Melanocyte of skin (primary cell): ENCODE data around the gene COMMD2. TPM values are rescaled to one million over a fixed set of nuclear protein-coding genes. Genes with fewer than 3 reads are reported as not detected.

Source experiments
- small RNA-seq, 2 donors: library from RNA; depleted of rRNA; stranded (forward); fragments of <200 nt; gene quantifications; one replicate each; pipeline ENCODE3, GENCODE V24; 2012
- total RNA-seq, 2 donors: library from RNA; depleted of rRNA; stranded (reverse); fragments of >200 nt; gene quantifications; 2 replicates each; pipeline ENCODE4 v1.2.3, GENCODE V29; 2012

The COMMD2 gene
- total RNA-seq: 10 to 100 TPM; 27.9 to 28.3 TPM

GRCh38 chr3:149752051-149752787 lies at the start of gene COMMD2:
COMMD2 (minus strand) TSS chr3:149752489; CDS start chr3:149752444, 45 bp downstream.

GRCh38 chr3:149792452-149793270 lies 40.4 kb upstream of the COMMD2 start, which contains the start of gene ANKUB1:
ANKUB1 (minus strand) TSS chr3:149792554; CDS start chr3:149792366, 188 bp downstream.

Small RNAs within 50 kb of the gene (small RNA-seq; reads per million reads assigned to genes)
- 0 reads per million in 2 donors for gene RNU6-507P

Other genes with a start within 250 kb of the COMMD2 start
- gene WWTR1, start 94.5 kb downstream of the COMMD2 start, total RNA-seq: 10 to 100 TPM; 48.9 to 66.6 TPM
- gene ANKUB1, start 40.1 kb upstream of the COMMD2 start, total RNA-seq: not detected
- 100 to 1,000 TPM; 159 to 175 TPM for gene RNF13, start 60.7 kb upstream of the COMMD2 start, total RNA-seq
- 100 to 1,000 TPM; 206 to 225 TPM for gene PFN2, start 218.4 kb upstream of the COMMD2 start, total RNA-seq